Measurements from ENCODE around the gene PTPN4. TPM values are rescaled to one million over a fixed set of nuclear protein-coding genes. Genes with fewer than 3 reads are reported as not detected.
A peak's percentile ranks its signal among the peaks of the same experiment; 100 is the strongest.

Gene PTPN4
- total and polyA plus RNA-seq, 9 donors: 6.3 to 36.3 (median 14.1) TPM

DNA sequence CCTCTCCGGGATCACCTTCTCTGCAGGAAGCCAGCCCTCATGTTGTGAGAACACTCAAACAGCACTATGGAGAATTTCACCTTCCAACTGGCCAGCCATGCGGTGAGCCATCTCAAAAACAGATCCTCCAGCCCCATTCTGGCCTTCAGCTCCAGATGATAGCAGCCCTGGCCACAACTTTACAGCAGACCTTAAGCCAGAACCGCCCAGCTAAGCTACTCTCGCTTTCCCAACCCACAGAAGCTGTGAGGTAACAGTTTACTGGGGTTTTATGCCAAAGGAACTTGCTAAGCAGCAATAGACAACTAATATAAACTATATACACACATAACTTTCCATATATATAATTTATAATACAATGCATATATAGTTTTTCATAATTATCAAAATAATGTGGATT, 11.6 kb upstream of the PTPN4 start:
- Histone ChIP-seq H3K4me3 (ENCODE audit: low read length) (no peak overlapping the region), H3K27me3 (ENCODE audit: control insufficient read depth, insufficient read depth, low read length) (peaks cover 5% of the 10 kb centered on the region), H3K4me1 (ENCODE audit: control insufficient read depth, insufficient read depth, low read length) (no peaks in the 10 kb centered on the region), H3K9me3 (replicated peaks; ENCODE audit: control insufficient read depth, low read depth, low read length) (no peaks in the 10 kb centered on the region), H3K27ac (ENCODE audit: low read length) (no peak overlapping the region), H3K36me3 (ENCODE audit: control insufficient read depth, insufficient read depth, low read length) (no peaks in the 10 kb centered on the region)
- WGBS (ENCODE audit: insufficient coverage): 100% methylated on average over 1 of the region's 4 CpGs
- DNase-seq: no peak

DNA sequence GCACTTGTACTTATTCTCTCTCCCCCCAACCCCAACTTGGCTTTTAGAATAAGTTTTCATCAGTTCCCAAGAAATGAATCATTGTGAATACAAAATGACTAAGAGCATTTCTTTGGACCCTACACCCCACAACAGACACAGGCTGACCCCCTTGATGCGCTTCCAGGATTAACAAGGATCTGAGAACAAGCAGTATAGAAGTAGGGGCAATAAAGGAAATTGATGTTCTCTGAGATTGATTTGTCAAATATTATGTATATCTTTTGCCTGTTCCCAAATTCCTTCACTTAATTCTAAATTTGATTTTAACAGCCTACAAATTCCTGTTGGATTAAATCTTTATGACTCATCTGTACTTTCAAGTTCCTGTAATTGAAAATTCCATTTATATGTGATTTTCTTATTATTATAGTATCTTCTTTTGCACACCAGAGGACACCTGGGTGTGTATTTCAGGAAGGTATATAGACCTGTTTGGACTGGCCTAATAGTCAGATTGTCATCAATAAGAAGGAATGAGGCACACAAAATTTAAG, 10.2 kb upstream of the PTPN4 start:
- Histone ChIP-seq H3K4me1 (ENCODE audit: control insufficient read depth, insufficient read depth, low read length) (no peaks in the 10 kb centered on the region), H3K27me3 (ENCODE audit: control insufficient read depth, insufficient read depth, low read length) (peaks cover 5% of the 10 kb centered on the region), H3K36me3 (ENCODE audit: control insufficient read depth, insufficient read depth, low read length) (no peaks in the 10 kb centered on the region), H3K27ac (ENCODE audit: low read length) (no peak overlapping the region), H3K9me3 (replicated peaks; ENCODE audit: control insufficient read depth, low read depth, low read length) (no peaks in the 10 kb centered on the region), H3K4me3 (ENCODE audit: low read length) (no peak overlapping the region)
- WGBS (ENCODE audit: insufficient coverage): no CpG with 5 or more reads among the region's 1 CpG
- DNase-seq: no peak

DNA sequence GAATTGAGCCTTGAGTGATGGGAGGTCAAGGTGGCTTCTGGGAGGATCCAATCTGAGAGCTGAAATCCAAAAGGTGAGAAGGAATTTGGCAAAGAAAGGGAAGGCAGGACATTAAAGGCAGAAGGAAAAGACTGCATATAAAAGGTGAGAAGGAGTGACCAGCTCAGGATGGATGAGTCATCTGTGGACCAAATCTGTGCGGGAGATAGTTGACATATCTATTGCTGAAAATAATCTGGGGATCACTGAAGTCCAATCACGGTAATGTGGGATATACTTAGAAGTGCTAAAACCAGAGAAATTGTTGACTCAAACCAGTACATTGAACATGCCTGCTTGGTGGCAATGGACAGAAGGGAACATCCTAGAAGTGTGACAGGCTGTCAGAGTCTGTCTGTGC, 8.0 kb upstream of the PTPN4 start:
- Histone ChIP-seq H3K4me3 (ENCODE audit: low read length) (no peak overlapping the region), H3K27me3 (ENCODE audit: control insufficient read depth, insufficient read depth, low read length) (no peaks in the 10 kb centered on the region), H3K9me3 (replicated peaks; ENCODE audit: control insufficient read depth, low read depth, low read length) (no peaks in the 10 kb centered on the region), H3K4me1 (ENCODE audit: control insufficient read depth, insufficient read depth, low read length) (no peaks in the 10 kb centered on the region), H3K36me3 (ENCODE audit: control insufficient read depth, insufficient read depth, low read length) (no peaks in the 10 kb centered on the region), H3K27ac (ENCODE audit: low read length) (no peak overlapping the region)
- no peak for DNase-seq
- 66% methylated on average over 2 of the region's 2 CpGs for WGBS (ENCODE audit: insufficient coverage)

DNA sequence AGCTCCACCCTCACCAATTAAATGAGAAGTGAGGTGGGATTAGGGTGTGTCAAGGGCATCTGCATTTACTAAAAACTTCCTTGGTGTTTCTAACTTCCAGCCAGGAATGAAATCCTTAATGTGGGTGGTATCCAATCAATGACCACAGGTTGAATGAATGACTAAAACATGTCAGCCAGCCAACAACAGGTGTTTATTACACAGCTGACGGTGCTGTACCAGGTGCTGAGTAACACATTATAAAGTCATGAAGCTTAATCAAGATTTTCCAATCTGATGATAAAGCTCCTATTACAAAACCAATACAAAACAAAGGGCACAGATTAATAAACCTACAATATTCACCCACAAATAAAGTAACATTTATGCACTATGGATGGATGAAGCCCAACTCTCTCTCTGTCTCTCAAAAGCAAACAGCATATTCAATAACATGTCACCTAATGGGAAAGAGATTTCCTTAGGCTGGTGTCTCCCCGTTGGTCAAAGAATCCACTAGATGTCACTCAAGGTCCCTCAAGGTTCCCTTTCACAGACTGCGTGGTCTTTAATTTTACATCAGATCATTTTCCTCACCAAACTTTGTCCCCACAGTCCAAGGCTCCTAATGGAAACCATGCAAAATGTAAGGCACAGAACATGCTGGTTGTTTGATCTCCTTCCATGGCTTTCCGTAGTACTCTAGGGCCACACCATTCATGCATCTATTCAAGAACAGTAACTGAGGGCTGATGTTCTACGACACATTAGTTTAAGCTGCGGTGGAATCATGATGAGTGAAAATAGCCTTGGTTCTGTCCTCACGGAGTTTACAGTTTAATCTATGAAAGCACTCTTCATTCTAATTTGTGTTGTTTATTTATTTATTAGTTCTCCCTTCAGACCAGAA, 6.4 kb upstream of the PTPN4 start:
- H3K4me3 ChIP-seq (ENCODE audit: low read length): no peak overlapping the region
- H3K27me3 ChIP-seq (ENCODE audit: control insufficient read depth, insufficient read depth, low read length): no peaks in the 10 kb centered on the region
- peak; percentile 54 for DNase-seq
- 24% methylated on average over 3 of the region's 7 CpGs for WGBS (ENCODE audit: insufficient coverage)
- no peak overlapping the region for H3K27ac ChIP-seq (ENCODE audit: low read length)
- H3K9me3 ChIP-seq (replicated peaks; ENCODE audit: control insufficient read depth, low read depth, low read length): no peaks in the 10 kb centered on the region
- no peaks in the 10 kb centered on the region for H3K36me3 ChIP-seq (ENCODE audit: control insufficient read depth, insufficient read depth, low read length)
- no peaks in the 10 kb centered on the region for H3K4me1 ChIP-seq (ENCODE audit: control insufficient read depth, insufficient read depth, low read length)

DNA sequence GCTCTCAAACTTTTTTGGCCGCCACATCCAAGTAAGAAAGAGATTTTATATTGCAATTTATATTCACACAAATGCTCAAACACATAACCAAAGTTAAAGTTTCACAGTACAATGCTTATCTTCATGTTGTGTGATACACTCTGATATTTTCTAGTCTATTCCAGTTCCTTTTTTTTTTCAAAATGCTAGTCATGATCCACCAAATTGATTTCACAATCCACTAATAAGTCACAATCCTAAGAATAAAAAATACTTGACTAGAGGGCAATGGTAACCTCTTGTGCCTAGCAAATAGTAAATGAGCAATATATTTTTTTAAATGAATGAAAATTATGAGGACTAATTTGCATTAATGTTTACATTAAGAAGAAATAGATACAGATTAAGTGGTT, 5.8 kb upstream of the PTPN4 start:
- no peak overlapping the region for H3K27ac ChIP-seq (ENCODE audit: low read length)
- no peaks in the 10 kb centered on the region for H3K36me3 ChIP-seq (ENCODE audit: control insufficient read depth, insufficient read depth, low read length)
- H3K4me1 ChIP-seq (ENCODE audit: control insufficient read depth, insufficient read depth, low read length): no peaks in the 10 kb centered on the region
- WGBS (ENCODE audit: insufficient coverage): no CpG with 5 or more reads among the region's 1 CpG
- no peaks in the 10 kb centered on the region for H3K9me3 ChIP-seq (replicated peaks; ENCODE audit: control insufficient read depth, low read depth, low read length)
- H3K27me3 ChIP-seq (ENCODE audit: control insufficient read depth, insufficient read depth, low read length): no peaks in the 10 kb centered on the region
- H3K4me3 ChIP-seq (ENCODE audit: low read length): no peak overlapping the region
- no peak for DNase-seq

DNA sequence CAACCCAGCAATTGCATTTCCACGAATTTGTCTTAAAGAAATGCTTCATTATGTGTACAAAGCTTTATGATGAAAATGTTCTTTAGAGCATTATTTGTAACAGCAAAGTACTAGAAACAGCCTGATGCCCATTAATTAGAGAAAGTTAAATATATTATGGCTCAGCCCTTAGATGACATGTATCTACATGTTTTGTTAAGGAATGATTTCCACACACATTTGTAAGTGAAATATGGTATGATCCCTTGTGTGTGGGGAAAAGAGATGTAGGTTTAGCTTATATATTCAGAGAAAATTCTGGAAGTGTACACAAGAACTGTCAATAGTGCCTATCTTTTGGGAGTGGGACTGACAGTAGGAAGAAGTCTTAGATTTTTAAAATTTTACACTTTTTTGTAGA, 3.8 kb upstream of the PTPN4 start:
- H3K4me3 ChIP-seq (ENCODE audit: low read length): no peak overlapping the region
- H3K4me1 ChIP-seq (ENCODE audit: control insufficient read depth, insufficient read depth, low read length): no peaks in the 10 kb centered on the region
- DNase-seq: no peak
- WGBS (ENCODE audit: insufficient coverage): no CpG with 5 or more reads among the region's 1 CpG
- no peaks in the 10 kb centered on the region for H3K36me3 ChIP-seq (ENCODE audit: control insufficient read depth, insufficient read depth, low read length)
- H3K27ac ChIP-seq (ENCODE audit: low read length): no peak overlapping the region
- H3K9me3 ChIP-seq (replicated peaks; ENCODE audit: control insufficient read depth, low read depth, low read length): no peaks in the 10 kb centered on the region
- H3K27me3 ChIP-seq (ENCODE audit: control insufficient read depth, insufficient read depth, low read length): no peaks in the 10 kb centered on the region

DNA sequence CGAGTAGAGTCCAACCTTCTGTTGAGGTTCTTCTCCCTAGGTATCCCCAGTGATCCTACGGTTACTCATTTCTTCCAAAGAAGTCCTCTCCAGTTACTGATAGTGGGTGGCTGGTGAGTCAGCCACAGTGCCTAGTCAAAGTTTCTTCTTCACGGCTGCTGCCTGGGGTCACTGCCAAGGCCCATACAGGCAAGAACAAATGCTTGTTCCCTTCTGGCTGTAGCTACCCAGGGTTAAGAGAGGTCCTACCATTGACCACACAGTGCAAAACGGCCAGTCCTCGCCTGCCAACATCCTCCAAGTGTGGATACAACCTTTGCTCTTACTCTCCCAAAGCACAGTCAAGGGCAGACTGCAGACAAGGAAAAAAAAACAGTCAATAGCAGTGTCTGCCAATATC, 2.9 kb upstream of the PTPN4 start:
- no peaks in the 10 kb centered on the region for H3K27me3 ChIP-seq (ENCODE audit: control insufficient read depth, insufficient read depth, low read length)
- WGBS (ENCODE audit: insufficient coverage): 60% methylated on average over 4 of the region's 5 CpGs
- no peak overlapping the region for H3K27ac ChIP-seq (ENCODE audit: low read length)
- no peaks in the 10 kb centered on the region for H3K9me3 ChIP-seq (replicated peaks; ENCODE audit: control insufficient read depth, low read depth, low read length)
- DNase-seq: peak; percentile 28
- H3K4me3 ChIP-seq (ENCODE audit: low read length): no peak overlapping the region
- H3K4me1 ChIP-seq (ENCODE audit: control insufficient read depth, insufficient read depth, low read length): no peaks in the 10 kb centered on the region
- H3K36me3 ChIP-seq (ENCODE audit: control insufficient read depth, insufficient read depth, low read length): no peaks in the 10 kb centered on the region

DNA sequence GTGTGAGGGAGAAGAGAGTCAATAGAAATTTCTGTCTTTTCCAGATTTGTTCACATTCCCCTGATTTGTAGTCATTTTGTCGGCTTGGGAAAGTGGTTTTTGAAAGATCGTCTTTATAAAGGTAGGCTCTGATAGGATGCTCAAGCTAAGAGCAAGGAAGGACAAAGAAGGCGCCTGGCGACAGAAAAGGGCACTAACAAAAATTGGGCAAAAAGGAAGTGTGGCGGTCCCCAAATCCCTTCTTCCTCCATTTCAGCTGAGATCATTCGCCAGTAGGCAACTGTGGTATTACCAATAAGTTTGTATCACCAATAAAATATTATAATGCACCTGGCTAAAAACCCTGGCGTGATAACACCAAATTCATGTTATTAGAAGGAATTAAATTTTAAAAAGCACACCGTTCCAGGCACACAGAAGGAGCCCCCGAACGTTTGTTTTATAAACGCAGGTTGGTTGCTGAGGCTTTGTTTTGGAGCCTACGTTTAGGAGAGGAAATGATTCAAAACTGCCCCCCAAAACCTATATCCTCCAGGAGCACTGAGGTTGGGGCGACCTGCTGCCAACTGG, 756 bp upstream of the PTPN4 start:
- H3K4me3 ChIP-seq (ENCODE audit: low read length): peak overlapping the region; percentile 94
- no peaks in the 10 kb centered on the region for H3K9me3 ChIP-seq (replicated peaks; ENCODE audit: control insufficient read depth, low read depth, low read length)
- H3K4me1 ChIP-seq (ENCODE audit: control insufficient read depth, insufficient read depth, low read length): no peaks in the 10 kb centered on the region
- no peak for DNase-seq
- WGBS (ENCODE audit: insufficient coverage): 60% methylated on average over 3 of the region's 13 CpGs
- no peaks in the 10 kb centered on the region for H3K36me3 ChIP-seq (ENCODE audit: control insufficient read depth, insufficient read depth, low read length)
- H3K27ac ChIP-seq (ENCODE audit: low read length): peak overlapping the region; percentile 94
- H3K27me3 ChIP-seq (ENCODE audit: control insufficient read depth, insufficient read depth, low read length): no peaks in the 10 kb centered on the region

DNA sequence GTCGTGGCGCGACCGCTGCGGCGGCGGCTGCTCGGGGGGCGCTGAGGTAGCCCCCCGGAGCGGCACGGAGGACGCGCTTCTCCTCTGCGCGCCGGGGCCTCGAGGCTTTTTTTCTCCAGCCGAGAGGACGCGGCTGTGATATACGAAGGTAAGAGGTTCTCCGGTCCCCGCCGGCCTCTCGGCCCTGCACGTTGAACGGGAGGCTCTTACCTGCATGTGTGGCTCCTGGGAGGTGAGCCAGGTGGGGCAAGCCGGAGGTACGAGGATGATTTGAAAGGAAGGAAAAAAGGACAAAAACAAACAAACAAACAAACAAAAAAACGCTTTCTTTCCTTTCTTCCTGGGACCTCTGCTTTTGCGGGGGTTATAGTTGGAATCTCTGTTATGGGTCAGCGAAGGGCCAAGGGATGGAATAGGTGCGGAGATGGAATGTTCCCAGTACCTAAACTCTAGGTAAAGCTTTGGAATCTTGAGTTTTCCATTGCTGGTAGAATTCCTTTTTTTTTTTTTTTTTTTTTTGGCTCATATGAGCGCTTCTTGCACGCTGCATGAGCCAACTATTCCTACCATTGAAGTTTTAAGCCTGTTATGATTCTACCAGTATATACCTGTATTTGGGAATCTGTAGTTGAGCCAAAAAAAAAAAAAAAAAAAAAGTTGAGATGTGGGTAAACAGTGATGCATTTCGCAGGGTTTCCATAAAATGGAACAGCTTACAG, 674 bp downstream of the PTPN4 start:
- peak overlapping the region; percentile 73 for H3K27ac ChIP-seq (ENCODE audit: low read length)
- H3K4me3 ChIP-seq (ENCODE audit: low read length): peak overlapping the region; percentile 94
- no peaks in the 10 kb centered on the region for H3K27me3 ChIP-seq (ENCODE audit: control insufficient read depth, insufficient read depth, low read length)
- WGBS (ENCODE audit: insufficient coverage): under 1% methylated on average over 19 of the region's 37 CpGs
- DNase-seq: peak; percentile 58
- H3K4me1 ChIP-seq (ENCODE audit: control insufficient read depth, insufficient read depth, low read length): no peaks in the 10 kb centered on the region
- H3K36me3 ChIP-seq (ENCODE audit: control insufficient read depth, insufficient read depth, low read length): no peaks in the 10 kb centered on the region
- no peaks in the 10 kb centered on the region for H3K9me3 ChIP-seq (replicated peaks; ENCODE audit: control insufficient read depth, low read depth, low read length)

DNA sequence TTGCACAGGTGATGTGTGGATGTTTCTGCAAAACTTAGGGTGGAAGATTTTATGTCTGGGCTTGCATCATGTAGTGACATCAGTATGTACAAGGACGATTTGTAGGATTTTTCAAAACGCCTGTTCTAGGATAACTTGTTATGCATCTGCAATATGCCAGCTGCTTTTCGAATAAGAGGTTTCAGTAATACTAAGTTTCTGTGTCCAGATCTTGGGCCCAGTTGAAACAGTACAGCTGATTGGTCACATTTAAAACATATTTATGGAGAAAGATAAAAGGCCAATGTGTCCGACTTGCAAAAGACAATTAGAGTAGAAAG, 1.2 kb downstream of the PTPN4 start:
- Histone ChIP-seq H3K9me3 (replicated peaks; ENCODE audit: control insufficient read depth, low read depth, low read length) (no peaks in the 10 kb centered on the region), H3K4me1 (ENCODE audit: control insufficient read depth, insufficient read depth, low read length) (no peaks in the 10 kb centered on the region), H3K27me3 (ENCODE audit: control insufficient read depth, insufficient read depth, low read length) (no peaks in the 10 kb centered on the region), H3K4me3 (ENCODE audit: low read length) (peak overlapping the region; percentile 94), H3K36me3 (ENCODE audit: control insufficient read depth, insufficient read depth, low read length) (no peaks in the 10 kb centered on the region), H3K27ac (ENCODE audit: low read length) (peak overlapping the region; percentile 73)
- DNase-seq: peak; percentile 62
- 17% methylated on average over 1 of the region's 4 CpGs for WGBS (ENCODE audit: insufficient coverage)
